CD4-positive, alpha-beta T cell (primary cell): ENCODE data around the gene LARGE1. TPM values are rescaled to one million over a fixed set of nuclear protein-coding genes. Genes with fewer than 3 reads are reported as not detected.

Experiments
- ATAC-seq: fragments of 200-7000 bp; cut with Tn5 transposase; one replicate; pipeline ENCODE4 v1.10.0; 2022; ENCODE audit warnings: mild to moderate bottlenecking; ENCODE audit not compliant: poor library complexity
- CTCF ChIA-PET: fragments of 350-600 bp; sonication (Branson Sonifier 250); formaldehyde crosslinking; loops from one replicate; lab custom pipeline; 2021; ENCODE audit warnings: antibody characterized with exemption, inconsistent platforms; lab: Charles Lee
- POLR2A ChIA-PET: fragments of 350-600 bp; sonication (Branson Sonifier 250); formaldehyde crosslinking; loops from one replicate; lab custom pipeline; 2021; ENCODE audit warnings: antibody characterized with exemption, inconsistent platforms; lab: Charles Lee
- DNase-seq, 14 experiments: peaks; one replicate each; pipeline ENCODE4 v3.0.0-alpha.2; 2013 to 2020; ENCODE audit warnings: mixed read lengths in 2 of 14
- H3K27ac ChIP-seq, 2 donors: one replicate each; pipeline versions ENCODE4 v1.5.1 to v1.7.0; 2013; ENCODE audit warnings: low read length in 2 of 2, low read depth in 1 of 2, mild to moderate bottlenecking in 1 of 2
- H3K27me3 ChIP-seq, 2 experiments: 1 replicate in 1 of 2; 2 replicates in 1 of 2; pipeline versions ENCODE4 v1.6.1 to v1.7.0; 2013; ENCODE audit warnings: low read length in 2 of 2, control low read depth in 1 of 2, mild to moderate bottlenecking in 1 of 2, moderate library complexity in 1 of 2; ENCODE audit not compliant: insufficient read depth in 2 of 2, control insufficient read depth in 1 of 2
- H3K36me3 ChIP-seq: one replicate; pipeline ENCODE4 v1.6.1; 2013; ENCODE audit warnings: low read length, control low read depth; ENCODE audit not compliant: insufficient read depth
- H3K4me1 ChIP-seq: one replicate; pipeline ENCODE4 v1.6.1; 2013; ENCODE audit warnings: low read length, control low read depth; ENCODE audit not compliant: insufficient read depth
- H3K4me3 ChIP-seq: one replicate; pipeline ENCODE4 v1.5.1; 2013; ENCODE audit warnings: mild to moderate bottlenecking, low read length, moderate library complexity
- H3K9me3 ChIP-seq, 2 experiments: 1 replicate in 1 of 2; 2 replicates in 1 of 2; pipeline versions ENCODE4 v1.6.1 to v1.7.0; 2013; ENCODE audit warnings: low read length in 2 of 2, mild to moderate bottlenecking in 2 of 2, control low read depth in 1 of 2, moderate library complexity in 1 of 2; ENCODE audit not compliant: control insufficient read depth in 1 of 2, insufficient read depth in 1 of 2
- H3K27ac Mint-ChIP-seq: one replicate; pipeline ENCODE4 v1.8.0; 2020; ENCODE audit warnings: mixed read lengths
- H3K27me3 Mint-ChIP-seq: one replicate; pipeline ENCODE4 v1.8.0; 2021; ENCODE audit warnings: mixed read lengths
- H3K36me3 Mint-ChIP-seq: one replicate; pipeline ENCODE4 v1.8.0; 2021; ENCODE audit warnings: low read depth, mixed read lengths
- H3K4me1 Mint-ChIP-seq: one replicate; pipeline ENCODE4 v1.8.0; 2021; ENCODE audit warnings: low read depth, mixed read lengths
- H3K4me3 Mint-ChIP-seq: one replicate; pipeline ENCODE4 v1.8.0; 2020; ENCODE audit warnings: mild to moderate bottlenecking, mixed read lengths
- H3K9me3 Mint-ChIP-seq: one replicate; pipeline ENCODE4 v1.8.0; 2020; ENCODE audit warnings: mixed read lengths
- intact Hi-C, 2 experiments: fragments of 100-400 bp; cut with DNase I in 1 of 2; cut with micrococcal nuclease in 1 of 2; formaldehyde crosslinking; loops; one replicate each; pipeline versions ENCODE4 v1.15.1 to v1.9.0; 2023 to 2025; cut with DNase I, micrococcal nuclease
- total RNA-seq, 174 experiments: library from RNA in 2 of 174; stranded (reverse) in 2 of 174; gene quantifications; one replicate each; pipeline ENCODE4 v1.2.3 and lab custom pipeline; 2021 to 2026
- TF ChIP-seq, protein P1 (sequence below): fragments of 200-600 bp; IDR thresholded peaks from one replicate; pipeline ENCODE4 v1.8.0; 2022; ENCODE audit warnings: antibody characterized with exemption, mild to moderate bottlenecking

The LARGE1 gene
- total RNA-seq, 2 experiments from 2014 or later: 0.14 to 0.70 TPM

DNA sequence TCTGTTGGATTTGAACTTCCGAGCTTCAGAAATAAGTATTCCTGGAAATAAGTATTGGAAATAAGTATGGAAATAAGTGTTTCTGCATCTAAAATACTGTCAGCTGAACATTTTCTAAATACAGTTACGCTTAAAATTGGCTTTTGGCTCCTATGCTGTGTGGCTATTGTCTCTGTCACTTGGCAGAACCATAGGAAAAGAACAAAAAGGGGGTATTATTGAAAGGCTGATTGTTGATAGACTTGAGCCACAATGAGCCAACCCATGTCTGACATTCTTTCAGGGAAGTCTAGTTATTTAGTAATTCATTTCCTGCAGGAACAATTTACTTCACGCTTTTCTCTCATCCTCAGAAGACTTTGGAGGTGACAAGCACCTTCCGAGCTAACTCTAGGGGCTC is 32.5 kb upstream of the LARGE1 start:
- H3K27me3 ChIP-seq: no peaks in the 10 kb centered on the region
- POLR2A ChIA-PET: no interaction called here
- intact Hi-C loops: no loop called here
- no peak for DNase-seq
- H3K9me3 ChIP-seq: peaks cover 0 to 9% of the 10 kb centered on the region in 2 experiments
- no peak overlapping the region for H3K4me3 ChIP-seq
- CTCF ChIA-PET: no interaction called here
- no peaks in the 10 kb centered on the region for H3K4me1 ChIP-seq
- no peaks in the 10 kb centered on the region for H3K27me3 Mint-ChIP-seq
- no peak overlapping the region for H3K4me3 Mint-ChIP-seq
- H3K36me3 Mint-ChIP-seq: no peaks in the 10 kb centered on the region
- H3K27ac Mint-ChIP-seq: no peak overlapping the region
- no peaks in the 10 kb centered on the region for H3K9me3 Mint-ChIP-seq
- no peak overlapping the region for H3K27ac ChIP-seq
- TF ChIP-seq, protein P1, sequence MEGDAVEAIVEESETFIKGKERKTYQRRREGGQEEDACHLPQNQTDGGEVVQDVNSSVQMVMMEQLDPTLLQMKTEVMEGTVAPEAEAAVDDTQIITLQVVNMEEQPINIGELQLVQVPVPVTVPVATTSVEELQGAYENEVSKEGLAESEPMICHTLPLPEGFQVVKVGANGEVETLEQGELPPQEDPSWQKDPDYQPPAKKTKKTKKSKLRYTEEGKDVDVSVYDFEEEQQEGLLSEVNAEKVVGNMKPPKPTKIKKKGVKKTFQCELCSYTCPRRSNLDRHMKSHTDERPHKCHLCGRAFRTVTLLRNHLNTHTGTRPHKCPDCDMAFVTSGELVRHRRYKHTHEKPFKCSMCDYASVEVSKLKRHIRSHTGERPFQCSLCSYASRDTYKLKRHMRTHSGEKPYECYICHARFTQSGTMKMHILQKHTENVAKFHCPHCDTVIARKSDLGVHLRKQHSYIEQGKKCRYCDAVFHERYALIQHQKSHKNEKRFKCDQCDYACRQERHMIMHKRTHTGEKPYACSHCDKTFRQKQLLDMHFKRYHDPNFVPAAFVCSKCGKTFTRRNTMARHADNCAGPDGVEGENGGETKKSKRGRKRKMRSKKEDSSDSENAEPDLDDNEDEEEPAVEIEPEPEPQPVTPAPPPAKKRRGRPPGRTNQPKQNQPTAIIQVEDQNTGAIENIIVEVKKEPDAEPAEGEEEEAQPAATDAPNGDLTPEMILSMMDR: no peak
- ATAC-seq: no peak
- no peaks in the 10 kb centered on the region for H3K36me3 ChIP-seq
- H3K4me1 Mint-ChIP-seq: no peaks in the 10 kb centered on the region

DNA sequence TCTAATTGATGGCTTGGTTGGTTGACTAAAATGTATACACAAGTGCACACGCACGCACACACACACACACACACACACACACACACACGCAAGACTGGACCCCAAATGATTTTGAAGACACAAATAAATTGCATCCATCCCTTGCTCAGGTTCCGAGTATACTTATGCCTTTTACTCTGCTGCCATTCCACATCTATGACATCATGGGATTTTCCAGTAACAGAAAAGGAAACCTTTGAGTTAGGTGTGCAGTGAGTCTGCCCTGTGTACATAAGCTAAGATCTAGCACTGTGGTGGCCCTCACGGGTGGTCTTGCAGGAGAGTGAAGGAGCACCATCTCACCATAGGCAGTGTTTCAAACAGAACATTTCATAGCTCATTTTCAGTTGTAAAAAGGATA is 20.5 kb upstream of the LARGE1 start:
- intact Hi-C loops: no loop called here
- Mint-ChIP-seq H3K4me3 (no peak overlapping the region), H3K9me3 (peaks cover 5% of the 10 kb centered on the region), H3K27me3 (no peaks in the 10 kb centered on the region), H3K36me3 (no peaks in the 10 kb centered on the region), H3K27ac (no peak overlapping the region), H3K4me1 (no peaks in the 10 kb centered on the region)
- Histone ChIP-seq H3K27me3 (no peaks in the 10 kb centered on the region), H3K9me3 (peaks cover 0 to 3% of the 10 kb centered on the region in 2 experiments), H3K27ac (no peak overlapping the region), H3K4me1 (no peaks in the 10 kb centered on the region), H3K4me3 (no peak overlapping the region), H3K36me3 (no peaks in the 10 kb centered on the region)
- TF ChIP-seq, protein P1: no peak
- POLR2A ChIA-PET: no interaction called here
- CTCF ChIA-PET: no interaction called here
- ATAC-seq (no peak), DNase-seq (no peak)

DNA sequence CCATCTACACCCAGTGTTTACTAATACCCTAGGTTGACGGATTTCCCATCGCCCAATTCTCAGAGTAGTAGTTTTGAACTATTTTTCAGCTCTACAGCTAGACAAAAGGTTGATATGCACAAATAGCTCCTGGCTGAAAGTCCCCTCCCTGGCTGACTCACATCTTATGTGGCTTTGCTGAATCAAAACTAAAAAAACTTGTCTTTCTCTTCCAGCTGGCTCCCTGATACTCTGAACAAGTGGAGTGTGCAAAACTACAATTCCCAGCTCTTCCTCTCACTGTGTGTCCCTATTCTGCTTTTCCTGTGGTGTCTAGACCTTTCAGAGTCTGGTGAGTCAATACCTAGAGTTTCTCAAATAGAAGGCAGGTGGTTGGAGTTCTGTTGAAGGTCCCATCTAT is 12.7 kb upstream of the LARGE1 start:
- no peak overlapping the region for H3K27ac ChIP-seq
- H3K27ac Mint-ChIP-seq: no peak overlapping the region

More for the DNA sequence above, 12.7 kb upstream of the LARGE1 start:
- peaks cover 0 to 14% of the 10 kb centered on the region in 2 experiments for H3K9me3 ChIP-seq
- no peaks in the 10 kb centered on the region for H3K4me1 ChIP-seq
- H3K27me3 Mint-ChIP-seq: peaks cover 17% of the 10 kb centered on the region
- ATAC-seq (no peak), DNase-seq (no peak)
- H3K36me3 ChIP-seq: no peaks in the 10 kb centered on the region
- no peak overlapping the region for H3K4me3 Mint-ChIP-seq
- H3K4me3 ChIP-seq: no peak overlapping the region
- H3K27me3 ChIP-seq: no peaks in the 10 kb centered on the region
- intact Hi-C loops: no loop called here
- TF ChIP-seq, protein P1: no peak
- ChIA-PET CTCF (no interaction called here), POLR2A (no interaction called here)
- no peaks in the 10 kb centered on the region for H3K4me1 Mint-ChIP-seq
- no peaks in the 10 kb centered on the region for H3K36me3 Mint-ChIP-seq
- peaks cover 5% of the 10 kb centered on the region for H3K9me3 Mint-ChIP-seq
